HG03378 (cell line): ENCODE measurements around the gene IRS1.
"Not testable (repeated sequence)": the region's sequence is repeated elsewhere in the genome, so short reads cannot be mapped to it uniquely, and the experiment has no call there.

Experiments used
- ATAC-seq: cut with Tn5 transposase; IDR thresholded peaks from one replicate; pipeline ENCODE4 v1.9.1; 2021; ENCODE audit warnings: mild to moderate bottlenecking, moderate library complexity; ENCODE audit not compliant: unreplicated experiment

The IRS1 gene, protein sequence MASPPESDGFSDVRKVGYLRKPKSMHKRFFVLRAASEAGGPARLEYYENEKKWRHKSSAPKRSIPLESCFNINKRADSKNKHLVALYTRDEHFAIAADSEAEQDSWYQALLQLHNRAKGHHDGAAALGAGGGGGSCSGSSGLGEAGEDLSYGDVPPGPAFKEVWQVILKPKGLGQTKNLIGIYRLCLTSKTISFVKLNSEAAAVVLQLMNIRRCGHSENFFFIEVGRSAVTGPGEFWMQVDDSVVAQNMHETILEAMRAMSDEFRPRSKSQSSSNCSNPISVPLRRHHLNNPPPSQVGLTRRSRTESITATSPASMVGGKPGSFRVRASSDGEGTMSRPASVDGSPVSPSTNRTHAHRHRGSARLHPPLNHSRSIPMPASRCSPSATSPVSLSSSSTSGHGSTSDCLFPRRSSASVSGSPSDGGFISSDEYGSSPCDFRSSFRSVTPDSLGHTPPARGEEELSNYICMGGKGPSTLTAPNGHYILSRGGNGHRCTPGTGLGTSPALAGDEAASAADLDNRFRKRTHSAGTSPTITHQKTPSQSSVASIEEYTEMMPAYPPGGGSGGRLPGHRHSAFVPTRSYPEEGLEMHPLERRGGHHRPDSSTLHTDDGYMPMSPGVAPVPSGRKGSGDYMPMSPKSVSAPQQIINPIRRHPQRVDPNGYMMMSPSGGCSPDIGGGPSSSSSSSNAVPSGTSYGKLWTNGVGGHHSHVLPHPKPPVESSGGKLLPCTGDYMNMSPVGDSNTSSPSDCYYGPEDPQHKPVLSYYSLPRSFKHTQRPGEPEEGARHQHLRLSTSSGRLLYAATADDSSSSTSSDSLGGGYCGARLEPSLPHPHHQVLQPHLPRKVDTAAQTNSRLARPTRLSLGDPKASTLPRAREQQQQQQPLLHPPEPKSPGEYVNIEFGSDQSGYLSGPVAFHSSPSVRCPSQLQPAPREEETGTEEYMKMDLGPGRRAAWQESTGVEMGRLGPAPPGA (N-terminal part only)

DNA sequence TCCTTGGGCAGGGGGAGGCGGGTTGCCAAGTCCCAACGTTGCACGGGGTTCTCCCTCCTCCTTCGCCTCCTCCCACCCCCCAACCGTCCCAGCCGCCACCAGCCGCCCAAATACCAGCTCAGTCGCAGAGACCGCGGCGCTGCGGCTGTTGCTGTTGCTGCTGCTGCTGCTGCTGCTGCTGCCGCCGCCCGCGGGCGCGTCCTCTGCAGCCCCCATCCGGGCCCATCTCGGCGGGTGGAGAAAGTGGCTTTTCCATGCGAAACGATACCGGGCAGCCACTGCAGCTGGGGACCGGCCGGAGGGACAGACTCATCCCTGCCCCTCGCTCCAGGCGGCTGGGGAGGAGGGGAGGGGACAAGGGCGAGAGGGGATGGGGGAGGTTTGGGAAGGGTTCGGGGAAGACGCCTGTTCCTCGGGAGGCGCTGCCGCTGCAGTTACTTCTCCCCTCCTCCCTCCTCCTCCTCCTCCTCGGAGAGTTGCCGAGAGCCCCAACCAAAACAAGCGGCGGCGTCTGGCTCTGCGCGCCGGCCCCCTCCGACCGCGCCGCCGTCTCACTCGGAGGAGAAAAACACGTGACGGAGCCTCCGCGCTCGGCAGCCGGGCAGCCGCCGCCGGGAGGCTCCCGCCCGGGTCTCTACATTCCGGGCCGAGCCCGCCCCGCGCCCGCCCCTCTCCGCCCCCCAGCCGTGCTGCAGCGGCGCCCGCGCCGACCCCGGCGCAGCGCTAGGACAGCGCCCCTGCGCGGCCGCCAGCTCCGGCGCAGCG lies at the start of gene IRS1:
Gene IRS1 (minus strand): TSS at position 610 of the 765 bp plus-strand sequence. CDS start 1,082 bp downstream, outside the sequence.
- ATAC-seq: no peak

DNA sequence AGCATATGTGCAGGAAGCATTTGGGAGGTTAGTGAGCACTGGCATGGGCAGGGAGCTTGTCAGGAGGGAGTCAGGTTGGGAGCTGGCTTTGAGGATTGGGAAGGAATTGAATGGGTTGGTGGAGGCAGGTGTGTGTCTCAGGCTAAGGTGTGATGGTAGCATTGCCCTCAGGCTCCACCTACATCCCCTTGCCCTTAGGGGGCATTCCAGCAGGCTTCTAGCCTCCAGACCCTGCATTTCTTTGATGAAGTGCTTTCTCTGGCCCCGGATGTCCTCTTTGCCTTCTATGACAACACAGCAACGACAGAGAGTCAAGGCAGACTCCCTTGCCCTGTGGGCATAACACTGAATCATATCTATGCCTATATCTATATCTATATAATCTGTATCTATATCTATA lies 49.7 kb upstream of the IRS1 start:
- ATAC-seq: no peak

DNA sequence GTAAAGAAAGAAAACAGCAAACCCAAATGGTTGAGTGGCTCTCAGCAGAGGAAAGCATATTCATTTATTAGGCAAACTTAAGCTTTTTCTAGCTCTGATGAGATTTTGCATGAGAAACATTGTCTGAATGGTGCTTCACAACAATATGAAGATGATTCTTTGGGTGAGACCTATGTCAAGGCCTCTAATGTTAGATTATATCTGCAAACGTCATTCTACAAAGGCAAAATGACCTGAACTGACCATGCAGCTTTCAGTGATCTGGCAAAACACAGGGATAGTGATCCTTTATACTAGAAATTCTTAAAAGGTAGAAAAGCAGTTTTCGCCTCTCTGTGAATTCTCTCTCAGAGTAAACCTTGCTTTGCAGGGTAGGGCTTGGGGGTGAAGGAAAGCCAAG lies 47.9 kb upstream of the IRS1 start:
- ATAC-seq: no peak

DNA sequence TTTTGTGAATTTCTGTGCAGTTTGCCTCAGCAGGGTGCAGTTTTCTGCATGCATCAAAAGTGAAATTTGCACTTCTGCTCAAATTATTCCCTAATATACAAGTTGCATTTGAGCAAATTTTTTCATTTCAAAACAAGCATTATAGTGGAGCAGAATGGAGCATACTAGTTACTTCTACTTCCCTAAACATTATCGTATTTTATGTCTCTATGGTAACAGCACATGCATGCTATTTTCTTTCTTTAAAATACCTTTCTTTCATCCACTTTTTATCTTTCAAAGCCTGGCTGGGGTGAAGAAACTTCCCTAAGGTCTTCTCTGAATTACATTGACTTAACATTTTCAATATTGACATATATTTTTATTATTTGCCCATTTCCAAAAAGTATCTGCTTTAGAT lies 47.5 kb upstream of the IRS1 start:
- ATAC-seq: no peak

DNA sequence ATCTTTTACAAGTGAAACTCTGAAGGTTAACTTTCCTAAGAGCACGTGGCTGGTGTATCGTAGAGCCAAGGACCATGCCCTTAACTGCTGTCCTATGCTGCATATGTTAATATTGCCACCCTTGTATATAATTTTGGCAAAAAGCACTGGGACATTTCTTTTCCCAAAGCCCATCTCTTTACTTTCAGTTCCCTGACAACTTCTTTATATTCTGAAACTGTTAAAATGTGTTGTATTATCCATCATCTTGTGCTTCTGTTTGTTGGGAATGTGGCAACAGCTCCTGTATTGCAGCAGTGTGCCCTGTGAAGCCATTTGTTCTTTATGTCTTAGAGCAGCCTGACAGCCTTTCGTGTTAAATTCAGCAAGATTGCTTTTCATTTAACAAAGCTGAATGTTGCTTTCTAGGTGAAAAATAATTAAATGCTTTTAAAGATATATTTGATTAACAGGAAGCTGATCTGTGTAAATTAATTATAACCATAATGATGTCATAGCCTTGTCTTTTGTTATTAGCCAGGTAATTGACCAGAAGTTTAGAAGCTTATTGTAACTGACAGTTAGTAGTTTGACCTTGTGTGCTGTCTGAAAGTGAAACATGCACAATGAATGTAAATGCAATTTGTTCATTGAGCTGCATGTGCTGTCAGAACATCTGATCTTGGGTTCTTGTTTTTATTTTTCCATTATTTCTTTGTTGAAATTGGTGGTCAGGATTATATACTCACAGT lies 45.9 kb upstream of the IRS1 start:
- ATAC-seq: peak; percentile 40

DNA sequence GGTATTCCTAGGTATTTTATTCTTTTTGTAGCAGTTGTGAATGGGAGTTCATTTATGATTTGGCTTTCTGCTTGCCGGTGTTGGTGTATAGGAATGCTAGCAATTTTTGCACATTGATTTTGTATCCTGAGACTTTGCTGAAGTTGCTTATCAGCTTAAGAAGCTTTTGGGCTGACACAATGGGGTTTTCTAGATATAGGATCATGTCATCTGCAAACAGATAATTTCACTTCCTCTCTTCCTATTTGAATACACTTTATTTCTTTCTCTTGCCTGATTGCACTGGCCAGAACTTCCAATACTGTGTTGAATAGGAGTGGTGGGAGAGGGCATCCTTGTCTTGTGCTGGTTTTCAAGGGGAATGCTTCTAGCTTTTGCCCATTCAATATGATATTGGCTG lies 43.4 kb upstream of the IRS1 start:
- ATAC-seq: not testable (repeated sequence)

DNA sequence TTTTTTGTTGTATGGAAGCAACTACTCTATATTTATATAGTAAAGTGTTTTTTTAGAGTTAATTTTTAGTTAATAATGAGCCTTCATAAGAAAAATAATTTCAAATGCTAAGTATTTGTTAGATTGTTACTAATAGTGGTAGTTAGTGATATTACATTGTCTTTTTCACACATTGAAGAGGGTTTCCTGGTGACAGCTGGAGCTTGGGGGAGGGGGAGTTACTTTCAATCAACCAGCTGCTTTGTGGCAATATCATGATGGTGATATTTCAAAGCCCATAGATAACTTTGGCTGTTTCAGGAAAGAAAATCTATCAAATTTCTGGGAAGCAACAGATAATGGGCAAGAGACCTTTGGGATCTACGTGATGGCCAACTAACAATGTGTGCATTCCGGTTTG lies 40.3 kb upstream of the IRS1 start:
- no peak for ATAC-seq

DNA sequence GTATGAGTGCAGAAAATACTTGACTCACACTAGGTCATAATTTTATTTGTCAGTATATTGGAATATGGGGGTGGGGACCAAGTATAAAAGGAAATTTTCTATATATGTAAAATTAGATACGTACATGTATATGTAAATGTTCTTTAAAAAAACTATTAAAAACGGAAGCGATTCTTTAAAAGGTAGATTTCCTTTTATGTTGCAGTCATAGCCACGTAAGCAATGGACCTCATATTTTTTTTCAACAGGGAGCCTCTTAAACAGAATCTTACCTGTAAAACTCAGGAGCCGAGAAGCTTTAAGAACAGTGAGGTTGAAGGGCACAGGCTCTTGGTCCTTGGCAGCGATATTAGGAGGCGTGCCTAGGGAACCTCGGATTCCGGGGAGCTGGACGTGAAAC lies 39.5 kb upstream of the IRS1 start:
- ATAC-seq: no peak

DNA sequence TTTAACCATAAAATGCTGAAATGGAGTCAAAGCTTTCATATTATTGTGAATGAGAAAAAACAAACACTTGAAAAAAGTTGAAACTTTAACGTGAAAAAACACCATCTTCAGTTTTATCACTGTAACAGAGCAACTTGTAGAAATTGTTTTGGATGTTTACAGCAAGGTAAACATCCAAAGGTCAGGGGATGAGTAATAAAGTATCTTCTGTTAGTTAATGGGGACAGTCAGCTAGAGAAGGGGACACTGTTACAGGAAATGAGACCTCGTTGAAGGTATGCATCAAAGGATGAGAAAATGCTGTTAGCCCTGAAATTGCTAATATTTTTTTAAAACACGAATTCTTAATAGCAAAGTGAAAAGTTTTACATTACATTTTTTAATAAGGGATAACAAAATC lies 39.1 kb upstream of the IRS1 start:
- peak; percentile 17 for ATAC-seq

DNA sequence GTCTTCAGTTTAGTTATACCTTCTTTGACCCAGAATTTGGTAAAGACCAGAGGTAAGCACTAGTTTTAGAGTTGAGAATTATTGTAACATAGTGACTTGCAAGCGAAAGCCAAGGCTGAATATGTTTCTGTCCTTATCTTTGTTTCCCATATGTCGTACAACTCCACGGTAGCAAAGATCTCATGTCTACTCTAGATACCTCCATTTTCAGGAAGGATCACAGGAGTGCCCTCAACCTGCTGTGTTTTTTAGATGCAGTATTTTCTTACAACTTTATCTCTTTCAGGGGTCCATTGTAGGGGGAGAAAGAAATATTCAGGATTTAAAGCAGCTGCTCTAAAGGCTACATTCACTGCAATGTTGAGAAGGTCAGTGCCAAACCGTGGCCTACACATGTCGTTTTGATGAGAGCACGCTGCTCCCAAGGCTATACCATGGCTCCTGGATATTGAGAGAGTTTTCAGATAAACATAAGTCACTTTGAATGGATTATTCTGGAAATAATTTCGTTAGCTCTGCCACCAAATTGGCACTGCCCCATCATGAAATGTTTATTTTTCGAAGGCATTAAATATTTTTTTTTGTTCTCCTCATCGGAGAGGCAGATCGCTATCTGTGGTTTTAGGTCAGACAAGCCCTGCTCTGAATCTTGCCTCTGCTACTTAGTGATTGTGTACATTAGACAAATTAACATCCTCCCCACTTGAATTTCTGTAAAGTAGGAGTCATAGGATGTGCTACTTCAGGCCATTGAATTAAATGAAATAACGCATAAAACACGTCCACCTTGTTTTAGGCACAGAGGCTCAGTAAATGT lies 38.4 kb upstream of the IRS1 start:
- no peak for ATAC-seq

DNA sequence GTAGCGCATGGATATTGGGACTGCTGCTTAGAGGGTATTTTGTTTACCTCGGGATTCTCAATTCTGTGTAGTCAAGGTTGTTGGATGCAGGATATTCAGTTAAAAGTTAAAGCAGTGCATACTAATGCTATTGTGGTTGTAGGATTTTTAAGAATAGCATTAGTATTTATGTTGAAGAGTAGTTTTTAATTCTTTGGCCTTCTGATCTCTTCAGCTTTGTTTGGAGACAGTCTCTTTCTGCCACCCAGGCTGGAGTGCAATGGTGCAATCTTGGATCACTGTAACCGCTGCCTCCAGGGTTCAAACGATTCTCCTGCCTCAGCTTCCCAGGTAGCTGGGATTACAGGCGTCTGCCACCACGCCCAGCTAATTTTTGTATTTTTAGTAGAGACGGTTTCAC lies 37.7 kb upstream of the IRS1 start:
- no peak for ATAC-seq

DNA sequence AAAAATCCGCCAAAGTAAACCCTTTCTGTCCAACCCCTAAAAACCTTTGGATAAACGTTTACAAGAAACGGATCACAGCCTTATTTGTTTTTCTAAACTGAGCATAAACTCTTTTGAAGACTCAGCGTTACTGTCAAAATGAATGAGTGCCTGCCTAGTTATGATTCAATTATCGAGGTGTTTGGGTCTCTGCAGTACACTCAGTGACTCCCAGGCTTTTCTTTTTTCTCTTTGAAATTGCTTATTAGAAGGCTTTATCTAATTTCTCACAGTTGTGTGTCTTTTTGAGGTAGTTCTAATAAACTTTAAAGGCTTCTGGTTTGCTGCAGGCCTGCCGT lies 36.9 kb upstream of the IRS1 start:
- ATAC-seq: peak; percentile 11

DNA sequence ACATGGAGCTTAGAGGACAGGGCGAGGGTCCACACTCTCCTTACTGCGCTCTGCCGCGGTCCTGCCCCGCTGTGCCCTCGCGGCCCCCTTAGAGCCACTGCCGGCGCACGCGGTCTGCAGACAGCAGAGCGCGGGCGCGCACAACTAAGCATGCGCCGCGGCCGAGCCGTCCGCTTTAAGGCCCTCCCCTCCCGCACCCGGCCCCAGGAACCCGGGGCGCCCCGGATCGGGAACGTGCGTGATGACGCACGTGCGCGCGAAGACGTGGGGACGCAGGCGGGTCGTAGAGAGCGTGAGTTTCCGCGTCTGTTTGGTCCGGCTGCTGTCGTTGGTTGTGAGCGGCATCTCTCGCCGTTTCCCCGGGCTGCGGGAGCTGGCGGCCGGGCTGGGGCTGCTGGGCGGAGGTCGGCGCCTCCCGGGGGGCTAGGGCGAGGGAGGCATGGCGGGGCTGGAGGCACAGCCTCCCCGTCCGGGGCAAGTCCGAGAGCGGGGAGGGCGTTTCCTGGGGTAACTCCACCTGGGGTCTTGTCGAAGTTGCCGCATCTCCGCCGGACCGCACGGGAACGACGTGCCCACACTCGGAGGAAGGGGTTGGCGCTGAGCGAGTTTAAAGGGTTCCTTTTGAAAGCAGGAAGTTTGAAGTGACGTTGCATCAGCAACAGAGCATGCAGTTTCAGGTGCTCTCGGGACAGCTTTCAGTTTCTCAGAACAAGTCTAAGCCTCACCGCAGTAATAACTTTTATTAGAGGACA lies 36.4 kb upstream of the IRS1 start, which contains the start of gene RHBDD1:
Gene RHBDD1 (plus strand): TSS at position 259 of the 752 bp plus-strand sequence. CDS start 28,640 bp downstream, outside the sequence.
- ATAC-seq: peak; percentile 92

DNA sequence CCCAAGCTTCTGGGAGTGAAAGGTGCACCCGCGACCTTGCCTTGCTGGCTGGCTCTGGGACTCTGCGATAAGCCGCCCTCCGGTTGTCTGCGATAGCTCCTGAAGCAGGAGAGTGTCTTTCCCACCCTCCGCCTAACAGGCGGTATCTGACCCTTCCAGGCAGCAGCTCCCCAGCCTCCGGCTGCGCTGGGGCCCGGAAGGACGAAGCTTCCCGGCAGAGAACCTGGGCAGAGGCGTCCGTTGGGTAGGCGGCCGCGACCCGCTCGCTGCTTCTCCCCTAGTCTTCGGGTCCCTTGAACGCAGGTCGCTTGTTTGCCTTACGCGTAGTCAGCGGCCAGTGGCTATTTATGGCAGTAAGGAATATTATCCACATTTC lies 35.8 kb upstream of the IRS1 start:
- peak; percentile 19 for ATAC-seq

DNA sequence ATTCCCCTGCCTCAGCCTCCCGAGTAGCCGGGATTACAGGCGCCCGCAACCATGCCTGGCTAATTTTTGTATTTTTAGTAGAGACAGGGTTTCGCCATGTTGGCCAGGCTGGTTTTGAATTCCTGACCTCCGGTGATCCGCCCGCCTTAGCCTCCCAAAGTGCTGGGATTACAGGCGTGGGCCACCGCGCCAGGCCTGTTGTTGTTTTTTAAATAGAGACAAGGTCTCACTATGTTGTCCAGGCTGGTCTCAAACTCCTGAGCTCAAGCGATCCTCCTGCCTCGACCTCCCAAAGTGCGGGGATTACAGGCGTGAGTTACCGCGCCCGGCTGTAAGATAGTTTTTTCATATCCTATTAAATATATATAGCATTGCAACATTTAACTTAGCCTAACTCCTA lies 35.3 kb upstream of the IRS1 start:
- ATAC-seq: not testable (repeated sequence)

DNA sequence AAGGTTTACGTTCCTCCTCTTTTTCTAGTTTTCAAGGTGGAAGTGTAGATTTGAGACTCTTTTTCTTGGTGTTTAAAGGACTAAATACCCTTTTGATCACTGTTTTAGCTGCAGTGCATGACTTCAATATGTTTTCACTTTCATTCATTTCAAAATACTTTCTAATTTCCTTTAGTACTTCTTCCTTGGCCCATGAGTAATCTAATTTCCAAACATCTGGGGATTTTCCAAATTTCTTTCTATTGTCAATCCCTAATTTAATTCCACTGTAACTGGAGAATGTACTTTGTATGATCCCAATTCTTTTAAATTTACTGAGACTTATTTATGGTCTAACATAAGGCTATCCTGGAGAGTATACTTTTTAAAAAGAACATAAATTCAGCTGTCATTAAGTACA lies 32.4 kb upstream of the IRS1 start:
- ATAC-seq: no peak

DNA sequence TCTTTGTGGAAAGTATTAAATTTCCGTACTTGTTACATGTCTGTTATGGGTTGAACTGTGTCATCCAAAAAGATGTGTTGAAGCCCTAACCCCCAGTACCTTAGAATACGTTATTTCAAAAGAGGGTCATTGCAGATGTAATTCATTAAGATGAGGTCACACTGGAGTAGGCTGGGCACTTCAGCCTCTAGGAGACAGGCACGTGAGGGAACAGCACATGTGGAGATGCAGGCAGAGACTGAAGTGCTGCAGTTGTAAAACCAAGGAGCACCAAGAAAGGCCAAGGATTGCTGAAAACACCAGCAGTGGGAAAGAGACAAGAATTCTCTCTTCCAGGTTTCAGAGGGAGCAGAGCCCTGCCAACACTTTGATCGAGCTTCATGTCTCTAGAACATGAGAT lies 31.6 kb upstream of the IRS1 start:
- no peak for ATAC-seq

DNA sequence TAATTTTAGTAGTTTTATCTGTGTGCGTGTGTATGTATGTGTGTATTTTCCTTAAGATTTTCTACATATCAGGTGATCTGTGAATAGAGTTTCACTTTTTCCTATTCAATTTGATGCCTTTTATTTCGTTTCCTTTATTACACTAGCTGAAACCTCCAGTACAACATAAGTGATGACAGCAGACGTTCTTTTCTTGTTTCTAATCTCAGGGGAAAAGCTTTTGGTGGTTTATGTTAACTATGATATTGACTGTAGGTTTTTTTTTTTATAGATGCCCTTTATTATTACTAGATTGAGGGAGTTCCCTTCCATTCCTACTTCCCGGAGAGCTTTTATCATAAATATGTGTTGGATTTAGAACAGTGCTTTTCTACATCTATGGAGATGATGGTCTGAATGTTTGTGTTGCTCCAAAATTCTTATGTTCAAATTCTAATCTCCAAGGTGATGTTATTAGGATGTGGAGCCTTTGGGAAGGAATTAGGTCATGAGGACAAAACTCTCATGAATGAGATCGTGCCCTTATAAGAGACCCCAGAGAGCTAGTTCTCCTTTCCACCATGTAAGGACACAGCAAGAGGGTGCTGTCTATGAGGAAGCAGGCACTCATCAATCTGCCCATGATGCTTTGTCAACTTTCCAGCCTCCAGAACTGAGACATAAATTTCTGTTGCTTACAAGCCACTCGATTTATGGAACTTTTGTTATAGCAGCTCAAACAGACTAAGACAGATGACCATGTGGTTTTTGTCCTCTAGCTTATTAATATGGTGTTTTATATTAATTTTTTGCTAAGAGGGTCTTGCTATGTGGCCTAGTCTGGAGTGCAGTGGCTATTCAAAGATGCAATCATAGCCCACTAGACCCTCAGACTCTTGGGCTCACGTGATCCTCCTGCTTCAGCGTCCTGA lies 30.4 kb upstream of the IRS1 start:
- no peak for ATAC-seq
